Activated gamma-delta T cell treated with anti-CD3 and anti-CD28 coated beads, Interleukin-2, amount 50 U/mL, for 16 hours (primary cell): ENCODE measurements around the gene DTD1.
"Not testable (repeated sequence)": the region's sequence is repeated elsewhere in the genome, so short reads cannot be mapped to it uniquely, and the experiment has no call there.

Experiments used
- DNase-seq: peaks from one replicate; pipeline ENCODE4 v3.0.0-alpha.2; 2020; ENCODE audit warnings: low read depth

The DTD1 gene

GRCh38 chr20:18743665-18744440 is 156.0 kb downstream of the DTD1 start:
- DNase-seq = no peak

- no peak for DNase-seq
Measured at GRCh38 chr20:18747090-18747489, 159.2 kb downstream of the DTD1 start.

- no peak for DNase-seq
Measured at GRCh38 chr20:18748987-18749386, 161.1 kb downstream of the DTD1 start.

- no peak for DNase-seq
Measured at GRCh38 chr20:18749528-18749927, 161.7 kb downstream of the DTD1 start.

- no peak for DNase-seq
Measured at GRCh38 chr20:18750735-18751134, 162.9 kb downstream of the DTD1 start.

GRCh38 chr20:18754030-18754652 is 166.3 kb downstream of the DTD1 start:
- DNase-seq = no peak

- no peak for DNase-seq
Measured at GRCh38 chr20:18754653-18755045, 166.8 kb downstream of the DTD1 start.

- not testable (repeated sequence) for DNase-seq
Measured at GRCh38 chr20:18760852-18761251, 173.0 kb downstream of the DTD1 start.

GRCh38 chr20:18767676-18768075 is 179.8 kb downstream of the DTD1 start:
- no peak for DNase-seq

- DNase-seq = no peak
Measured at GRCh38 chr20:18773566-18773965, 185.7 kb downstream of the DTD1 start.

GRCh38 chr20:18774207-18774606 is 186.4 kb downstream of the DTD1 start:
- DNase-seq = no peak

GRCh38 chr20:18775633-18776032 is 187.8 kb downstream of the DTD1 start:
- no peak for DNase-seq

- DNase-seq = no peak
Measured at GRCh38 chr20:18778690-18779392, 191.0 kb downstream of the DTD1 start.

- DNase-seq = no peak
Measured at GRCh38 chr20:18780385-18781130, 192.7 kb downstream of the DTD1 start.

- no peak for DNase-seq
Measured at GRCh38 chr20:18781509-18781908, 193.7 kb downstream of the DTD1 start.

- DNase-seq = no peak
Measured at GRCh38 chr20:18783385-18783959, 195.6 kb downstream of the DTD1 start.

- not testable (repeated sequence) for DNase-seq
Measured at GRCh38 chr20:18787046-18787445, 199.2 kb downstream of the DTD1 start.

GRCh38 chr20:18788021-18788420 is 200.2 kb downstream of the DTD1 start:
- DNase-seq = no peak

GRCh38 chr20:18790787-18791186 is 202.9 kb downstream of the DTD1 start:
- no peak for DNase-seq

- peak; percentile 78 for DNase-seq
Measured at GRCh38 chr20:18793625-18794427, 206.0 kb downstream of the DTD1 start.

- no peak for DNase-seq
Measured at GRCh38 chr20:18794428-18794787, 206.6 kb downstream of the DTD1 start.
